IgD-negative memory B cell (primary cell): ENCODE data around the gene CAVIN2. TPM values are rescaled to one million over a fixed set of nuclear protein-coding genes. Genes with fewer than 3 reads are reported as not detected.

Experiments
- H3K27ac Mint-ChIP-seq, 3 donors: one replicate each; pipeline ENCODE4 v1.8.0; 2020 to 2022; ENCODE audit warnings: mild to moderate bottlenecking in 3 of 3, mixed read lengths in 3 of 3, moderate library complexity in 1 of 3
- H3K27me3 Mint-ChIP-seq: one replicate; pipeline ENCODE4 v1.8.0; 2021; ENCODE audit warnings: mixed read lengths
- H3K36me3 Mint-ChIP-seq: one replicate; pipeline ENCODE4 v1.8.0; 2020; ENCODE audit warnings: mild to moderate bottlenecking, mixed read lengths
- H3K4me1 Mint-ChIP-seq, 3 donors: one replicate each; pipeline ENCODE4 v1.8.0; 2020 to 2022; ENCODE audit warnings: mixed read lengths in 3 of 3, mild to moderate bottlenecking in 1 of 3
- H3K4me3 Mint-ChIP-seq, 4 donors: one replicate each; pipeline ENCODE4 v1.8.0; 2020 to 2022; ENCODE audit warnings: mild to moderate bottlenecking in 4 of 4, mixed read lengths in 4 of 4, moderate library complexity in 3 of 4
- H3K9me3 Mint-ChIP-seq, 3 donors: one replicate each; pipeline ENCODE4 v1.8.0; 2020 to 2021; ENCODE audit warnings: mixed read lengths in 3 of 3, mild to moderate bottlenecking in 1 of 3
- polyA plus RNA-seq: library from polyadenylated mRNA; unstranded; fragments of 300-500 nt; fragmentation: Illumina TruSeq; gene quantifications from one replicate; pipeline ENCODE4 v1.2.3, GENCODE V29; 2021

The CAVIN2 gene
- polyA plus RNA-seq, 1 donor from 2014 or later = 4.8 TPM

DNA sequence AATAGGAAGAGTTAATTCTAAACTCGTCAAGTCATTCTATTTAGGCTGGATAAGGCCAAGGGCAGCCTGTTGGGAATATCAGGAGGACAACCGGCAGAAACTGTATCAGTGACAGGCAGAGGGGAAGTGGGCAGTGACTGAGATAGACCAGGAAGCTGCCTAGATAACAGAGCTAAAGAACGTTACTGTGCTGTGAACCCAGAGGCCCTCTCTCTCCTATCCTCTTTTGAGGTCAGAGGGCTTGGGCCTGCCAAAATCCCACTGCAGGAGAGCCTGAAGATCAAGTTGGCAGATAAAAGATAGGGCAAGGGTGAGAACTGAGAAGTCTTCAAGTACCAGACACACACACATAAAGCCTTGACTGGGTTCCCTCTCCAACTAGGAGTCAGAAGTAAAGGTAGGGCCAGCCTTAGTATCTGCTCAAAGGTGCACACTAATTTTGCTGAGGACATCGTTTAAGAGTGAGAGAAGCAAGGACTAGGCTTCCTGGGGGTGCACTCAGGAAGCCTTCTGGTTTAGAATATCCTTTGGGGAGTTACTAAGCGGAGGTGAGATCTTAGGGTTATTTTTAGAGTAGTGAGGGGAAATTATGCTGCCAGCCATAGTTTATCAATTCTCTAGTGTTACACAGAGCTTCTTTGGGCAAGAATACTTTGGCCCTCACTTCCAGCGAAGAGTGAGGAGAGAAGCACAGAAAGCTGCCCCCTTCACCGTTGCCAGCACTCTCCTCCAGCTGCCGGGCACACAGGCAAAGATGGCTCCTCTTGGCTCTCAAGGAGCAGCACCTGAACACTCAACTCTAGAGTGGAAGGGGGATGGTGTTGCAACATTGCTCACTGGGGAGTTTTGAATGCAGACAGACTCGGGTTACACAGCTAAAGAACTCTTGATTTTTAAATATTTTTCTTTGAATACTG is 9.8 kb downstream of the CAVIN2 start:
- Mint-ChIP-seq H3K27me3 (peaks cover 16% of the 10 kb centered on the region), H3K36me3 (no peaks in the 10 kb centered on the region), H3K27ac (no peak overlapping the region), H3K4me1 (peaks cover 0 to 4% (median 0%) of the 10 kb centered on the region in 3 donors), H3K9me3 (no peaks in the 10 kb centered on the region), H3K4me3 (no peak overlapping the region)

DNA sequence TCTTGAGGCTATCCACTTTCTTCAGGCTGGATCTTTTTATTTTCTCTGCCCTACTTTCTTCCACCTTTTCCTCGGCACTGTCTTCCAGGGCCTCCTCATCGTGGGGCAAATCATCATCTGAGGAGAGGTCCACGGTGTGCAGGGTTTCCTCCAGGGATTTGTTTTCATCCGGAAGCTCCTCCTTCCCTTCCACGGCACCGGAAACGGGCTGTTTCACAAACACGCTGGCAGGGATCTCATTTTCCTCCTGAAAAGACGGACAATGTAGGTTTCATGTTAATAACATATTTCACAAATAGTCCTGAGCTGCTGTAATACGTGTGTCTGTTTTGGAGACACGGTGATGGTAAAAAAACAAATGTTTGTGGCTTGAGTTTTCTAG is 10.4 kb downstream of the CAVIN2 start:
- no peak overlapping the region for H3K4me3 Mint-ChIP-seq
- H3K9me3 Mint-ChIP-seq = peaks cover 0 to under 1% (median 0%) of the 10 kb centered on the region in 3 donors
- peaks cover 16% of the 10 kb centered on the region for H3K27me3 Mint-ChIP-seq
- peaks cover 0 to 4% (median 0%) of the 10 kb centered on the region in 3 donors for H3K4me1 Mint-ChIP-seq
- no peaks in the 10 kb centered on the region for H3K36me3 Mint-ChIP-seq
- no peak overlapping the region for H3K27ac Mint-ChIP-seq

DNA sequence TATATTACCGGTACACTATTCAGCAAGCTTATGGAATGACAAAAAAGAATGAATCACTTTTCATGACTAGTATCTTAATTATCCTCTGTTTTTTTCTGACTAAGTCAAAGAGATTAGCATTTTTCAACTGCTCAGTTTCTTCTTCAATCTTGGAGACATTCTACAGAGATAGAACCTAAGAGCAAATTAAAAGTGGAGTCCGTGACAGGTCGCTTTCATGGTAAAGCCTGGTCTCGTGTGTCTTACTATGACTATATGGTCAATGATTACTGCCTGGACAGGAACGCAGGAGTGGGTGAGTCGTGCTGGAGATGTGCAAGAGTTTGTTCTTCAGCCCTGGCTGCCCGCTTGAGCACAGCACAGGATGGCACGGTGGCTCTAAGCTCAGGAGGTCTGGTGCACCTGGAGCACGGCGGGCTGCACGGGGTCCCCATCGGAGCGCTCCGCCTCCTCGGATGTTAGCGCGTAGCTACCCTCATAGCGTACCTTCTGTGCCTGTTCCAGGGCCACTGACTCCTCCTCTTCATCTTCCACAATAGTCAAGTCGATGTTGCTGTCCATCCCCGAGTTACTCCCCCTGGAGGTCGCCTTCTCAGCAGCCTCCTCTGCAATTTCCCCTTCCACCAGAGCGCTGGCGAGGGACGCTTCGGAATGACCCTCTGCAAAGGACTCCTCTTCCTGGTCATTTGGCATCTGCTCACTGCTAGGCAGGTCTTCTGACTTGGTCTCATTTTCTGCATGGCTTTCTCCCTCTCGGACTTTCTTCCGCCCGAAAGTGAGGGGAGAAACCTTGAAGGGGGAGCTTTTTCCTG is 11.1 kb downstream of the CAVIN2 start:
- Mint-ChIP-seq H3K36me3 (no peaks in the 10 kb centered on the region), H3K4me3 (no peak overlapping the region)

GRCh38 chr2:191835100-191835499 is 11.8 kb downstream of the CAVIN2 start:
- no peak overlapping the region for H3K27ac Mint-ChIP-seq
- H3K27me3 Mint-ChIP-seq = peaks cover 16% of the 10 kb centered on the region
- no peaks in the 10 kb centered on the region for H3K36me3 Mint-ChIP-seq
- no peak overlapping the region for H3K4me3 Mint-ChIP-seq
- peaks cover 0 to 2% (median 0%) of the 10 kb centered on the region in 3 donors for H3K9me3 Mint-ChIP-seq
- peaks cover 0 to 4% (median 0%) of the 10 kb centered on the region in 3 donors for H3K4me1 Mint-ChIP-seq

More for the DNA sequence above, 11.1 kb downstream of the CAVIN2 start:
- H3K27ac Mint-ChIP-seq = peak overlapping the region in 1 of 3 donors; percentile 45
- peaks cover 0 to 4% (median 0%) of the 10 kb centered on the region in 3 donors for H3K4me1 Mint-ChIP-seq
- peaks cover 0 to 2% (median 0%) of the 10 kb centered on the region in 3 donors for H3K9me3 Mint-ChIP-seq
- peaks cover 16% of the 10 kb centered on the region for H3K27me3 Mint-ChIP-seq

DNA sequence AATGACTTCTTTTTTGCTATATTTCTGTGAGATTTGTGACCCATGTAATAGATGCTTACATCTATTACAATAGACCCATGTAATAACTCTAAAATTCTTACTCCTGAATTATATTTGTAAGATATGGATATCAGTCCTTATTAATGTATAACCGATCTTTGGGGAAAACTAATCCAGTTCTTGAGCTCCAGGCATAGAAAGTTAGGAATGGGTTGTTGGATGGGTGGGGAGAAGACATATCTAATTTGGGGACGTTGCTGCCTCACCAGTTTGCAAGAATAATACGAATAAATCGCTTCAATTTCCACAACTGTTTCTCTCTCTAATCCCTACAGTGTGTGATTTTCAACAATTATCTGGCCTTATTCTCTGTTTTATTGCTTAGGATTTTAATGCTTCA is 13.5 kb downstream of the CAVIN2 start:
- H3K9me3 Mint-ChIP-seq = peaks cover 0 to 2% (median 0%) of the 10 kb centered on the region in 3 donors
- H3K36me3 Mint-ChIP-seq = no peaks in the 10 kb centered on the region
- H3K27me3 Mint-ChIP-seq = peaks cover 16% of the 10 kb centered on the region
- no peak overlapping the region for H3K27ac Mint-ChIP-seq
- no peak overlapping the region for H3K4me3 Mint-ChIP-seq
- peaks cover 0 to 4% (median 0%) of the 10 kb centered on the region in 3 donors for H3K4me1 Mint-ChIP-seq

GRCh38 chr2:191832668-191833067 is 14.2 kb downstream of the CAVIN2 start:
- H3K4me3 Mint-ChIP-seq = no peak overlapping the region
- no peaks in the 10 kb centered on the region for H3K36me3 Mint-ChIP-seq
- peaks cover 0 to 4% (median 0%) of the 10 kb centered on the region in 3 donors for H3K4me1 Mint-ChIP-seq
- H3K9me3 Mint-ChIP-seq = peaks cover 0 to 2% (median 0%) of the 10 kb centered on the region in 3 donors
- H3K27ac Mint-ChIP-seq = no peak overlapping the region
- H3K27me3 Mint-ChIP-seq = peaks cover 16% of the 10 kb centered on the region

DNA sequence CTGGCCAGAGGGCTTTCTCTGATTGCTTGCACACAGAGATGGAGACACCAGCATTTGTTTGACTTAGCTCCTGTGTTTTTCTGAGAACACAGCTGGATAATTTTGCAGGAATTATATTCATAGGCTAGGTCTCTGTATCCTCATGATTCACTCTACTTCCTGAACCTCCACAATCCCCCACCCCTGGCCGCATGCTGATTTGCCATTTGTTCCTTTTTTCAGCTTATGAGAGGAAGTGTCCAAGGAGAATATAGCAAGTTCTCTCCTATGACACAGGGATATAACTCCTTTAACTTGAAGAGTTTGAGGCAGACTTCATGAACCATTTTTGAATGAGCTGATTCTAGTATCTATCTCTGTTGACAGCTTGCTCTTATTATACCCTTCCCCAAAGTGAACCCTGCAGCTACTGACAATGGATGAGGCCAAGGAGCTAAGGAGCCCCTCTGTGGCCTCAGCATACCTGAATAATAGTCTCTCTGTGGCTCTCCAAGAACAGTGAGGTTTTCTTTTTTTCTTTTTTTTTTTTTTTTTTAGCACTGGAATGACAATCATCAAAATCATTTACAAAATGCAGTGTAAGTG is 15.4 kb downstream of the CAVIN2 start:
- Mint-ChIP-seq H3K27ac (no peak overlapping the region), H3K4me1 (no peaks in the 10 kb centered on the region), H3K27me3 (peaks cover 10% of the 10 kb centered on the region), H3K4me3 (no peak overlapping the region), H3K9me3 (peaks cover 0 to 3% (median 0%) of the 10 kb centered on the region in 3 donors), H3K36me3 (no peaks in the 10 kb centered on the region)

DNA sequence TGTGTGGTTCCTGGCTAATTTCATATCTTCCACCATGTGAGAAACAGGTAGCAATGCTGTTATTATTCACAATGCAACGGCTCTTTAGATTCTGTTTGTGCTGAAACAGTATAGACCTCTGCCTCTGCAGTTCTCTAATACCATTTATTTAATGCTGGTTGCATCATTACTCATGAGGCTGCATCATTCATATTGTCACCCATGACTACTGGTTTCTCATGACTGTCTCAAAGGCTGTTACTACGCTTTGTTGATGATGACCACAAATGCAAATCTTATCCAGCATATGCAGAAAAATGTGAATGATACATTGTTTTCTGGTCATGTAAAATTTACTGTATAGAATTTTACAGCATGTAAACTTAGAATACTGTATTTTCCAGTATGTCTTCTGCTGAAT is 22.5 kb downstream of the CAVIN2 start:
- no peaks in the 10 kb centered on the region for H3K4me1 Mint-ChIP-seq
- no peak overlapping the region for H3K4me3 Mint-ChIP-seq
- H3K27me3 Mint-ChIP-seq = peaks cover 7% of the 10 kb centered on the region
- H3K36me3 Mint-ChIP-seq = no peaks in the 10 kb centered on the region
- H3K9me3 Mint-ChIP-seq = peaks cover 0 to 2% (median 0%) of the 10 kb centered on the region in 3 donors
- no peak overlapping the region for H3K27ac Mint-ChIP-seq

- H3K4me1 Mint-ChIP-seq = peaks cover 0 to 6% (median 0%) of the 10 kb centered on the region in 3 donors
- H3K27me3 Mint-ChIP-seq = peaks cover 15% of the 10 kb centered on the region
- no peaks in the 10 kb centered on the region for H3K9me3 Mint-ChIP-seq
- H3K36me3 Mint-ChIP-seq = no peaks in the 10 kb centered on the region
- no peak overlapping the region for H3K27ac Mint-ChIP-seq
- no peak overlapping the region for H3K4me3 Mint-ChIP-seq
Measured at GRCh38 chr2:191821078-191821477, 25.8 kb downstream of the CAVIN2 start.

GRCh38 chr2:191818725-191819350 is 28.1 kb downstream of the CAVIN2 start:
- no peak overlapping the region for H3K27ac Mint-ChIP-seq
- H3K4me3 Mint-ChIP-seq = no peak overlapping the region
- peaks cover 0 to 6% (median 0%) of the 10 kb centered on the region in 3 donors for H3K4me1 Mint-ChIP-seq
- peaks cover 17% of the 10 kb centered on the region for H3K27me3 Mint-ChIP-seq
- no peaks in the 10 kb centered on the region for H3K36me3 Mint-ChIP-seq
- no peaks in the 10 kb centered on the region for H3K9me3 Mint-ChIP-seq

DNA sequence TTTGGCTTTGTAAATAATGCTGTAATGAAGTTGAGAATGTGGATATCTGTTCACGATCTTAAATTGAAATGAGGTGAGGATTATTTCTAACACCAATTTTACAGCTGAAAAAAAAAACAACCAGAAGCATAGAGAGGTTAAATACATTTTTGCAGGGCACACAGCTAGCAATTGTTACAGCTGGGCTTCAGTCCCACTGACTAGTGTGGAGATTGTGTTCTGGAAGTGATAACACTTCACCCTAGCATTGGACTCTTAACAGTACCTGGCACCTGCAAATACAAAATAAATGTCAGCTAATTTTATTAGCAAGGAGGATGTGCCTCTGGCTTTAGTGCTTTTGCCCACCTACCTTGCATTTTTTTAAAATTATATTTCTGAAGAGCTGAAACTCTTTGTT is 28.8 kb downstream of the CAVIN2 start:
- Mint-ChIP-seq H3K9me3 (no peaks in the 10 kb centered on the region), H3K4me3 (no peak overlapping the region), H3K36me3 (no peaks in the 10 kb centered on the region), H3K4me1 (peaks cover 0 to 6% (median 0%) of the 10 kb centered on the region in 3 donors), H3K27ac (no peak overlapping the region), H3K27me3 (peaks cover 16% of the 10 kb centered on the region)

DNA sequence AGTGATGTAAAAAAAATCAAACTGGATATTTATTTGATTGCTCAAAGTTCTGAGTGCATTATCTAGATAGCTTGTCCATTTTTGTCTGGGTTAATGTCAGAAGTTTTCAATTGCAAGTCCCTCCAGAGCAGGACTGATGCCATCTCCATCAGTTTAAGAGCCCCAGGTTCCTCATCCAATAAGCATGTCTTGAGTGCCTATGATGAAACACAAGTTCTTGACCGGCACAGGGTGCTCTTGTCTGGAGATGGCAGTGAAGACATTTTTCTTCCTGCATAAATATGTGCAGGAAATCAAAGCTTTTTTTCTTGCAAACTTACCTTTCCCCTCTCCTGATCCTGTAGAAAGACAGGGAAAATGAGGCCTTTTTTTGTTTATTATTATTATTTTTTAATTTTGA is 31.9 kb downstream of the CAVIN2 start:
- Mint-ChIP-seq H3K36me3 (no peaks in the 10 kb centered on the region), H3K9me3 (no peaks in the 10 kb centered on the region), H3K4me1 (peaks cover 0 to 6% (median 0%) of the 10 kb centered on the region in 3 donors), H3K27me3 (peaks cover 12% of the 10 kb centered on the region), H3K27ac (no peak overlapping the region), H3K4me3 (no peak overlapping the region)

DNA sequence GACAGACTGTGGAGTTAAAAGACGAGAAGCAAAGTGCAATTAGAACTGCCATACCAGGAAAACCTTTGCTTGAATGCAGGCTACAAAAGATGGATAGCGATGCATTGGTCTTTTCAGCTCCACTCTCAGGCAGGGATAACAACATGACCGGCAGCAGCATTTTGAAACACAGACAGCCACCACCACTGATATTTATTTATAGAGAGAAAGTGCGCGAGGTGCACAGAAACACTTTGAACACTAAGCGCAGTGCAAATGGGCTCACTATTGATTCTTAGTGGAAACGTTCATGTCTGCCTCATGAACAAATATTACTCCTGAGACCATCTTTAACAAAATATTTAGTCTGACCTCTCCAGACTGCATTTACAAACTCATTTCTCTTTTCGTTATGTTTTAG is 32.9 kb downstream of the CAVIN2 start:
- Mint-ChIP-seq H3K9me3 (no peaks in the 10 kb centered on the region), H3K4me3 (no peak overlapping the region), H3K4me1 (peaks cover 0 to 5% (median 0%) of the 10 kb centered on the region in 3 donors), H3K36me3 (no peaks in the 10 kb centered on the region), H3K27ac (no peak overlapping the region), H3K27me3 (peaks cover 11% of the 10 kb centered on the region)

- H3K9me3 Mint-ChIP-seq = no peaks in the 10 kb centered on the region
- H3K4me3 Mint-ChIP-seq = no peak overlapping the region
- peaks cover 5% of the 10 kb centered on the region for H3K27me3 Mint-ChIP-seq
- no peak overlapping the region for H3K27ac Mint-ChIP-seq
- H3K36me3 Mint-ChIP-seq = no peaks in the 10 kb centered on the region
- no peaks in the 10 kb centered on the region for H3K4me1 Mint-ChIP-seq
Measured at GRCh38 chr2:191811807-191812602, 34.9 kb downstream of the CAVIN2 start.
